HG02798 (cell line): ENCODE measurements around the gene DENND1A.
A peak's percentile ranks its signal among the peaks of the same experiment; 100 is the strongest.

Experiments used
- ATAC-seq: cut with Tn5 transposase; IDR thresholded peaks from one replicate; pipeline ENCODE4 v1.9.1; 2021; ENCODE audit warnings: mild to moderate bottlenecking; ENCODE audit not compliant: unreplicated experiment, poor library complexity

DENND1A gene

GRCh38 chr9:123695386-123695785, 234.5 kb downstream of the DENND1A start:
- no peak for ATAC-seq

GRCh38 chr9:123691765-123692303, 238.1 kb downstream of the DENND1A start:
- ATAC-seq: no peak

GRCh38 chr9:123689701-123690428, 240.1 kb downstream of the DENND1A start:
- no peak for ATAC-seq

GRCh38 chr9:123687246-123687751, 242.6 kb downstream of the DENND1A start:
- no peak for ATAC-seq

GRCh38 chr9:123686829-123687192, 243.1 kb downstream of the DENND1A start:
- no peak for ATAC-seq

GRCh38 chr9:123686131-123686828, 243.6 kb downstream of the DENND1A start:
- no peak for ATAC-seq

GRCh38 chr9:123685489-123686083, 244.3 kb downstream of the DENND1A start:
- ATAC-seq: no peak

GRCh38 chr9:123684393-123685149, 245.4 kb downstream of the DENND1A start:
- peak; percentile 59 for ATAC-seq

- no peak for ATAC-seq
Observed at GRCh38 chr9:123682746-123683145, 247.2 kb downstream of the DENND1A start.

GRCh38 chr9:123680352-123680751, 249.6 kb downstream of the DENND1A start:
- no peak for ATAC-seq

- peak; percentile 95 for ATAC-seq
Observed at GRCh38 chr9:123679330-123679987, 250.5 kb downstream of the DENND1A start.

GRCh38 chr9:123678878-123679329, 251.0 kb downstream of the DENND1A start:
- ATAC-seq: no peak

- no peak for ATAC-seq
Observed at GRCh38 chr9:123678038-123678877, 251.7 kb downstream of the DENND1A start.

GRCh38 chr9:123676869-123677268, 253.1 kb downstream of the DENND1A start:
- ATAC-seq: no peak

- no peak for ATAC-seq
Observed at GRCh38 chr9:123669346-123669745, 260.6 kb downstream of the DENND1A start.

GRCh38 chr9:123663529-123663928, 266.4 kb downstream of the DENND1A start:
- ATAC-seq: no peak

- no peak for ATAC-seq
Observed at GRCh38 chr9:123662057-123662776, 267.7 kb downstream of the DENND1A start.
